Measurements from ENCODE around the gene HIVEP3. TPM values are rescaled to one million over a fixed set of nuclear protein-coding genes. Genes with fewer than 3 reads are reported as not detected.
A peak's percentile ranks its signal among the peaks of the same experiment; 100 is the strongest.

HIVEP3 gene
- polyA plus RNA-seq, 1 of the 3 experiments (the other 2 are of a cell fraction) = 6.4 TPM

- Histone ChIP-seq H3K9me2 (no peaks in the 10 kb centered on the region), H3K4me3 (ENCODE audit: low read depth in 2 of 2, low read length in 1 of 2) (peak overlapping the region; percentile 75 to 84; a peak in 3 of 4 replicates), H3K4me1 (ENCODE audit: control insufficient read depth in 1 of 2, insufficient read depth in 2 of 2, low read depth in 1 of 2, low read length in 1 of 2) (peaks cover 29 to 34% of the 10 kb centered on the region in 2 experiments), H3K9ac (peak overlapping the region; percentile 13; the same call in 1 of the 2 replicates), H3K27me3 (ENCODE audit: insufficient read depth) (no peaks in the 10 kb centered on the region), H3K36me3 (replicated peaks in 1 of 2; ENCODE audit: control insufficient read depth in 1 of 2, insufficient read depth in 2 of 2, low read length in 1 of 2) (no peaks in the 10 kb centered on the region), H3K9me3 (no peaks in the 10 kb centered on the region), H3F3A (replicated peaks; ENCODE audit: insufficient read depth) (peaks cover 22% of the 10 kb centered on the region), H4K20me1 (ENCODE audit: insufficient read depth) (no peaks in the 10 kb centered on the region), H3K27ac (ENCODE audit: low read depth in 2 of 2, low read length in 1 of 2) (peak overlapping the region; percentile 71 to 72; a peak in 3 of 4 replicates), H3K79me2 (ENCODE audit: insufficient read depth) (peaks cover 12% of the 10 kb centered on the region), H3K4me2 (peak overlapping the region; percentile 88), H2AFZ (ENCODE audit: low read depth) (peak overlapping the region; percentile 79; the same call in 1 of the 2 replicates)
- WGBS (ENCODE audit: low lambda C conversion rate) = 4% methylated on average over 2 of the region's 2 CpGs
- ChIA-PET POLR2A (no interaction called here), CTCF (interaction anchor here (0.8 to 0.9 kb wide), 2 partner anchors 253 to 343 kb away, joined by 3 to 4 read pairs; no protein-coding TSS in a partner anchor)
- DNase-seq = no peak
- TF ChIP-seq PBX3 (IDR thresholded peaks at IDR 0.05) (peak; percentile 45), EZH2phosphoT487 (IDR thresholded peaks at IDR 0.05; ENCODE audit: borderline replicate concordance, low read depth) (no peak), FOSL2 (IDR thresholded peaks at IDR 0.05; ENCODE audit: borderline replicate concordance, low read depth) (peak; percentile 80; the same call in 1 of the 2 replicates), RCOR1 (IDR thresholded peaks at IDR 0.05; ENCODE audit: low read length) (no peak), MXI1 (IDR thresholded peaks at IDR 0.05; ENCODE audit: low read depth, low read length) (no peak), JUND (IDR thresholded peaks at IDR 0.05) (peak; percentile 78), TCF12 (IDR thresholded peaks at IDR 0.05) (peak; percentile 34; the same call in 1 of the 2 replicates), CTCF (IDR thresholded peaks at IDR 0.05) (no peak)
Observed at GRCh38 chr1:41920658-41921057, 1.9 kb upstream of the HIVEP3 start.

- Histone ChIP-seq H3K36me3 (replicated peaks in 1 of 2; ENCODE audit: control insufficient read depth in 1 of 2, insufficient read depth in 2 of 2, low read length in 1 of 2) (no peaks in the 10 kb centered on the region), H3K4me1 (ENCODE audit: control insufficient read depth in 1 of 2, insufficient read depth in 2 of 2, low read depth in 1 of 2, low read length in 1 of 2) (peaks cover 29 to 36% of the 10 kb centered on the region in 2 experiments), H3K4me3 (ENCODE audit: low read depth in 2 of 2, low read length in 1 of 2) (peak overlapping the region; percentile 75 to 84), H3F3A (replicated peaks; ENCODE audit: insufficient read depth) (peaks cover 28% of the 10 kb centered on the region), H4K20me1 (ENCODE audit: insufficient read depth) (no peaks in the 10 kb centered on the region), H2AFZ (ENCODE audit: low read depth) (peak overlapping the region; percentile 79), H3K27me3 (ENCODE audit: insufficient read depth) (no peaks in the 10 kb centered on the region), H3K9ac (peak overlapping the region; percentile 51; the same call in 1 of the 2 replicates), H3K79me2 (ENCODE audit: insufficient read depth) (peaks cover 16% of the 10 kb centered on the region), H3K9me2 (no peaks in the 10 kb centered on the region), H3K4me2 (peak overlapping the region; percentile 88), H3K27ac (ENCODE audit: low read depth in 2 of 2, low read length in 1 of 2) (peak overlapping the region; percentile 71 to 72), H3K9me3 (no peaks in the 10 kb centered on the region)
- ChIA-PET POLR2A (interaction anchor here (0.6 kb wide), 1 partner anchor 840 kb away, joined by 3 read pairs; no protein-coding TSS in a partner anchor), CTCF (interaction anchor here (0.8 to 2.2 kb wide), 8 partner anchors 14 to 404 kb away, joined by 3 to 9 read pairs (median 3); no protein-coding TSS in a partner anchor)
- peak; percentile 85 for DNase-seq
- WGBS (ENCODE audit: low lambda C conversion rate) = 2% methylated on average over 17 of the region's 18 CpGs
- TF ChIP-seq ZBTB33 (IDR thresholded peaks at IDR 0.05; ENCODE audit: borderline replicate concordance, low read depth) = no peak
- TF ChIP-seq FOXJ3 (CRISPR knock-in tag; IDR thresholded peaks at IDR 0.05) = no peak
- no peak for TF ChIP-seq SIN3A (IDR thresholded peaks at IDR 0.05; ENCODE audit: borderline replicate concordance, low read depth, low read length)
- TF ChIP-seq IRF3 (IDR thresholded peaks at IDR 0.05; ENCODE audit: low read depth, low read length) = no peak; the same call in 1 of the 2 replicates
- peak; percentile 24; the same call in 1 of the 2 replicates for TF ChIP-seq MAX (IDR thresholded peaks at IDR 0.05; ENCODE audit: low read depth)
- TF ChIP-seq TEAD4 (IDR thresholded peaks at IDR 0.05; ENCODE audit: borderline replicate concordance, insufficient read depth) = no peak
- TF ChIP-seq POLR2AphosphoS5 (IDR thresholded peaks at IDR 0.05; ENCODE audit: low read depth, low read length) = no peak
- TF ChIP-seq GABPA (IDR thresholded peaks at IDR 0.05; ENCODE audit: low read depth) = no peak
- TF ChIP-seq SMC3 (IDR thresholded peaks at IDR 0.05; ENCODE audit: low read depth, low read length) = no peak
- peak; percentile 64; the same call in 1 of the 2 replicates for TF ChIP-seq YY1 (IDR thresholded peaks at IDR 0.05; ENCODE audit: low read depth)
- no peak for TF ChIP-seq FOSL2 (IDR thresholded peaks at IDR 0.05; ENCODE audit: borderline replicate concordance, low read depth)
- no peak for TF ChIP-seq RXRA (IDR thresholded peaks at IDR 0.05; ENCODE audit: borderline replicate concordance, low read depth)
- no peak for TF ChIP-seq EZH2phosphoT487 (IDR thresholded peaks at IDR 0.05; ENCODE audit: borderline replicate concordance, low read depth)
Observed at GRCh38 chr1:41919764-41920397, 1.2 kb upstream of the HIVEP3 start.
